Karpas-422 (cell line): ENCODE data around the gene LCAT. TPM values are rescaled to one million over a fixed set of nuclear protein-coding genes. Genes with fewer than 3 reads are reported as not detected.

Experiments used
- DNase-seq: peaks from one replicate; pipeline ENCODE4 v3.0.0-alpha.2; 2015
- H2AFZ ChIP-seq: fragments of 200-600 bp; sonication (generic); 2 replicates; pipeline ENCODE4 v1.6.1; 2014; ENCODE audit warnings: antibody characterized with exemption, low read length, mixed read lengths
- H3K27ac ChIP-seq: fragments of 200-600 bp; sonication (generic); 2 replicates; pipeline ENCODE4 v1.5.1; 2014; ENCODE audit warnings: mild to moderate bottlenecking, low read length, moderate library complexity
- H3K27me3 ChIP-seq: fragments of 200-600 bp; sonication (generic); 2 replicates; pipeline ENCODE4 v1.6.1; 2014; ENCODE audit warnings: low read length, mixed read lengths
- H3K36me3 ChIP-seq: fragments of 200-600 bp; sonication (generic); 2 replicates; pipeline ENCODE4 v1.6.1; 2014; ENCODE audit warnings: low read length, mixed read lengths; ENCODE audit not compliant: insufficient read depth
- H3K4me1 ChIP-seq: fragments of 200-600 bp; sonication (generic); 2 replicates; pipeline ENCODE4 v1.6.1; 2014; ENCODE audit warnings: mild to moderate bottlenecking, low read length, mixed read lengths
- H3K4me2 ChIP-seq: fragments of 200-600 bp; sonication (generic); 2 replicates; pipeline ENCODE4 v1.6.1; 2014; ENCODE audit warnings: low read length, low read depth, mild to moderate bottlenecking; ENCODE audit not compliant: poor library complexity, severe bottlenecking
- H3K4me3 ChIP-seq: fragments of 200-600 bp; sonication (generic); 2 replicates; pipeline ENCODE4 v1.5.1; 2014; ENCODE audit warnings: mild to moderate bottlenecking, antibody characterized with exemption, low read length, mixed read lengths
- H3K79me2 ChIP-seq: fragments of 200-600 bp; sonication (generic); 2 replicates; pipeline ENCODE4 v1.6.1; 2014; ENCODE audit warnings: mild to moderate bottlenecking, low read length, mixed read lengths
- H3K9ac ChIP-seq: fragments of 200-600 bp; sonication (generic); 2 replicates; pipeline ENCODE4 v1.6.0; 2014; ENCODE audit warnings: low read length
- H3K9me2 ChIP-seq: fragments of 200-600 bp; sonication (generic), shearing (Covaris generic); replicated peaks from 2 replicates; pipeline ENCODE4 v1.6.0; 2014; ENCODE audit warnings: mild to moderate bottlenecking, low read length, moderate library complexity; ENCODE audit not compliant: insufficient read depth
- H3K9me3 ChIP-seq: fragments of 300-700, 200-600 bp; sonication (generic); 2 replicates; pipeline ENCODE4 v1.6.1; 2014; ENCODE audit warnings: low read length, mixed read lengths
- H4K20me1 ChIP-seq: fragments of 200-600 bp; sonication (generic); 2 replicates; pipeline ENCODE4 v1.6.1; 2014; ENCODE audit warnings: mild to moderate bottlenecking, antibody characterized with exemption, low read length, low read depth; ENCODE audit not compliant: insufficient read depth
- total RNA-seq: library from RNA; depleted of rRNA; stranded (reverse); fragments of >200 nt; shearing (Covaris generic); gene quantifications from 2 replicates; pipeline ENCODE4 v1.2.3, GENCODE V29; 2014; ENCODE audit warnings: low replicate concordance

Gene LCAT
- total RNA-seq, 1 experiment from 2014 or later, result 1.3 TPM

- Histone ChIP-seq H3K9me2 (no peaks in the 10 kb centered on the region), H2AFZ (no peak overlapping the region), H3K4me1 (peaks cover 20% of the 10 kb centered on the region), H3K27ac (no peak overlapping the region), H3K9me3 (no peaks in the 10 kb centered on the region), H3K9ac (no peak overlapping the region), H3K4me2 (no peak overlapping the region), H3K4me3 (no peak overlapping the region), H3K36me3 (no peaks in the 10 kb centered on the region), H4K20me1 (no peaks in the 10 kb centered on the region), H3K27me3 (no peaks in the 10 kb centered on the region), H3K79me2 (no peaks in the 10 kb centered on the region)
- no peak for DNase-seq
Measured at GRCh38 chr16:67965668-67966548, 22.0 kb upstream of the LCAT start.

- no peaks in the 10 kb centered on the region for H4K20me1 ChIP-seq
- H3K4me1 ChIP-seq, result peaks cover 20% of the 10 kb centered on the region
- H3K79me2 ChIP-seq, result no peaks in the 10 kb centered on the region
- no peak overlapping the region for H3K4me2 ChIP-seq
- DNase-seq, result no peak
- no peak overlapping the region for H3K4me3 ChIP-seq
- no peaks in the 10 kb centered on the region for H3K9me3 ChIP-seq
- H3K27me3 ChIP-seq, result no peaks in the 10 kb centered on the region
- no peak overlapping the region for H3K27ac ChIP-seq
- H3K9me2 ChIP-seq, result no peaks in the 10 kb centered on the region
- H3K9ac ChIP-seq, result no peak overlapping the region
- H2AFZ ChIP-seq, result no peak overlapping the region
- H3K36me3 ChIP-seq, result no peaks in the 10 kb centered on the region
Measured at GRCh38 chr16:67964477-67965131, 20.7 kb upstream of the LCAT start.

GRCh38 chr16:67963662-67964321, 19.9 kb upstream of the LCAT start:
- Histone ChIP-seq H3K9me3 (no peaks in the 10 kb centered on the region), H3K4me1 (peaks cover 15% of the 10 kb centered on the region), H3K9me2 (no peaks in the 10 kb centered on the region), H4K20me1 (no peaks in the 10 kb centered on the region), H3K4me3 (no peak overlapping the region), H3K27ac (no peak overlapping the region), H3K9ac (no peak overlapping the region), H3K79me2 (no peaks in the 10 kb centered on the region), H2AFZ (no peak overlapping the region), H3K27me3 (no peaks in the 10 kb centered on the region), H3K36me3 (no peaks in the 10 kb centered on the region), H3K4me2 (no peak overlapping the region)
- no peak for DNase-seq

GRCh38 chr16:67963292-67963661, 19.4 kb upstream of the LCAT start:
- Histone ChIP-seq H3K4me3 (no peak overlapping the region), H3K9me2 (no peaks in the 10 kb centered on the region), H3K27me3 (no peaks in the 10 kb centered on the region), H3K4me2 (no peak overlapping the region), H3K36me3 (no peaks in the 10 kb centered on the region), H3K27ac (no peak overlapping the region), H3K4me1 (peaks cover 13% of the 10 kb centered on the region), H3K9me3 (no peaks in the 10 kb centered on the region), H3K79me2 (no peaks in the 10 kb centered on the region), H3K9ac (no peak overlapping the region), H2AFZ (no peak overlapping the region), H4K20me1 (no peaks in the 10 kb centered on the region)
- no peak for DNase-seq

- no peaks in the 10 kb centered on the region for H3K79me2 ChIP-seq
- H2AFZ ChIP-seq, result no peak overlapping the region
- no peak overlapping the region for H3K4me2 ChIP-seq
- H3K9ac ChIP-seq, result no peak overlapping the region
- H3K9me2 ChIP-seq, result no peaks in the 10 kb centered on the region
- H3K9me3 ChIP-seq, result no peaks in the 10 kb centered on the region
- no peaks in the 10 kb centered on the region for H4K20me1 ChIP-seq
- H3K27ac ChIP-seq, result no peak overlapping the region
- no peak for DNase-seq
- no peaks in the 10 kb centered on the region for H3K36me3 ChIP-seq
- H3K4me3 ChIP-seq, result no peak overlapping the region
- H3K27me3 ChIP-seq, result no peaks in the 10 kb centered on the region
- H3K4me1 ChIP-seq, result peaks cover 5% of the 10 kb centered on the region
Measured at GRCh38 chr16:67962135-67962534, 18.2 kb upstream of the LCAT start.

GRCh38 chr16:67961551-67961957, 17.6 kb upstream of the LCAT start:
- H2AFZ ChIP-seq, result no peak overlapping the region
- DNase-seq, result no peak
- no peak overlapping the region for H3K4me2 ChIP-seq
- no peaks in the 10 kb centered on the region for H4K20me1 ChIP-seq
- no peaks in the 10 kb centered on the region for H3K36me3 ChIP-seq
- H3K4me1 ChIP-seq, result no peaks in the 10 kb centered on the region
- no peak overlapping the region for H3K27ac ChIP-seq
- H3K27me3 ChIP-seq, result no peaks in the 10 kb centered on the region
- H3K9me2 ChIP-seq, result no peaks in the 10 kb centered on the region
- H3K9ac ChIP-seq, result no peak overlapping the region
- H3K9me3 ChIP-seq, result no peaks in the 10 kb centered on the region
- no peak overlapping the region for H3K4me3 ChIP-seq
- no peaks in the 10 kb centered on the region for H3K79me2 ChIP-seq

- Histone ChIP-seq H3K27me3 (no peaks in the 10 kb centered on the region), H3K36me3 (no peaks in the 10 kb centered on the region), H3K27ac (no peak overlapping the region), H3K9me2 (no peaks in the 10 kb centered on the region), H3K4me3 (no peak overlapping the region), H2AFZ (no peak overlapping the region), H3K9me3 (no peaks in the 10 kb centered on the region), H4K20me1 (no peaks in the 10 kb centered on the region), H3K79me2 (no peaks in the 10 kb centered on the region), H3K4me1 (no peaks in the 10 kb centered on the region), H3K4me2 (no peak overlapping the region), H3K9ac (no peak overlapping the region)
- no peak for DNase-seq
Measured at GRCh38 chr16:67959536-67960329, 15.8 kb upstream of the LCAT start.

GRCh38 chr16:67957622-67958021, 13.7 kb upstream of the LCAT start:
- H3K9me2 ChIP-seq, result no peaks in the 10 kb centered on the region
- no peaks in the 10 kb centered on the region for H3K4me1 ChIP-seq
- H2AFZ ChIP-seq, result no peak overlapping the region
- no peaks in the 10 kb centered on the region for H4K20me1 ChIP-seq
- H3K4me3 ChIP-seq, result no peak overlapping the region
- no peak overlapping the region for H3K4me2 ChIP-seq
- no peaks in the 10 kb centered on the region for H3K27me3 ChIP-seq
- no peak overlapping the region for H3K9ac ChIP-seq
- no peak overlapping the region for H3K27ac ChIP-seq
- H3K79me2 ChIP-seq, result no peaks in the 10 kb centered on the region
- no peak for DNase-seq
- H3K36me3 ChIP-seq, result no peaks in the 10 kb centered on the region
- H3K9me3 ChIP-seq, result no peaks in the 10 kb centered on the region
